WERI-Rb-1 (cell line): Measurements from ENCODE around the gene COL5A3.

Experiments
- DNase-seq: peaks from one replicate; pipeline ENCODE4 v3.0.0-alpha.2; 2020
- H3K27ac ChIP-seq: fragments of 250-450 bp; sonication (Bioruptor Pico); 2 replicates; pipeline ENCODE4 v1.5.1; 2020; ENCODE audit warnings: mild to moderate bottlenecking, moderate library complexity
- H3K27me3 ChIP-seq: fragments of 250-450 bp; sonication (Bioruptor Pico); 2 replicates; pipeline ENCODE4 v1.5.1; 2021; ENCODE audit warnings: mild to moderate bottlenecking, low read depth, moderate library complexity; ENCODE audit not compliant: insufficient read depth, severe bottlenecking
- H3K36me3 ChIP-seq: fragments of 250-450 bp; sonication (Bioruptor Pico); 2 replicates; pipeline ENCODE4 v1.5.1; 2020; ENCODE audit warnings: mild to moderate bottlenecking, moderate library complexity
- H3K4me3 ChIP-seq: 2 replicates; pipeline ENCODE4 v1.5.1; 2011; ENCODE audit warnings: low read depth, mild to moderate bottlenecking, control low read depth, low read length
- H3K9me3 ChIP-seq: fragments of 250-450 bp; sonication (Bioruptor Pico); 2 replicates; pipeline ENCODE4 v1.5.1; 2021; ENCODE audit warnings: mild to moderate bottlenecking, moderate library complexity; ENCODE audit not compliant: severe bottlenecking
- TF ChIP-seq, protein P1 (sequence below): IDR thresholded peaks from 2 replicates; pipeline ENCODE4 v1.5.1; 2011; ENCODE audit warnings: low read depth, mild to moderate bottlenecking, control low read depth, inconsistent platforms, low read length

COL5A3 gene

DNA sequence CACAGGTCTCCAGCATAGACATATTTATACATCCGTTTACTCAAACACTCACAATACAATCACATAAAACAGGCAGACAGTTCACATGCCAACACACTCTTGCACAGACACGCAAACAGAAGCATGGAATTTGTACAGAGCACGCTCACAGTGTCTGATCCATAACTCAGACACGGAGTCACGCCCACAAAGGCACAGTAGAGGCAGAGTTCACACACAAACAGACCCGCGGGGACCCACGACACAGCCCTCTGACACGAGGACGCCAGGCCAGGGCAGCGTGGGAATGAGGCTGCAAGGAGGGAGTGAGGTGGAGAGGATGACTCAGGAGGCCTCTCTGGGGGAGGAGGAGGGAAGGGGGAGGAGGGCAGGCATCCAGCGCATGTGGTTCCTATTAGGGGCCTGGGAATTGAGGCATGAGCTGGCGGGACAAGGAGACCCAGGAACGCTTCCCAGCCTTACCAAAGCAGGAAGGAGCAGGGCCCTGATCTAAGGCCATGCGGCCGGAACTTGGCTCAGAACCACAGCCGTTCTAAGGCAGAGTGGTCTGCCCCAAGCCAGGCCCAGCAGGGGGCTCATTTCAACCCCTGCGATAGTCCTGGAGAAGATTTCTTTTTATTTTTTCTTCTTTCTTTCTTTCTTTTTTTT lies 64.9 kb downstream of the COL5A3 start:
- DNase-seq: no peak
- Histone ChIP-seq H3K4me3 (no peak overlapping the region), H3K27me3 (peaks cover 2% of the 10 kb centered on the region), H3K9me3 (peaks cover 7% of the 10 kb centered on the region), H3K27ac (no peak overlapping the region), H3K36me3 (no peaks in the 10 kb centered on the region)
- TF ChIP-seq, protein P1, sequence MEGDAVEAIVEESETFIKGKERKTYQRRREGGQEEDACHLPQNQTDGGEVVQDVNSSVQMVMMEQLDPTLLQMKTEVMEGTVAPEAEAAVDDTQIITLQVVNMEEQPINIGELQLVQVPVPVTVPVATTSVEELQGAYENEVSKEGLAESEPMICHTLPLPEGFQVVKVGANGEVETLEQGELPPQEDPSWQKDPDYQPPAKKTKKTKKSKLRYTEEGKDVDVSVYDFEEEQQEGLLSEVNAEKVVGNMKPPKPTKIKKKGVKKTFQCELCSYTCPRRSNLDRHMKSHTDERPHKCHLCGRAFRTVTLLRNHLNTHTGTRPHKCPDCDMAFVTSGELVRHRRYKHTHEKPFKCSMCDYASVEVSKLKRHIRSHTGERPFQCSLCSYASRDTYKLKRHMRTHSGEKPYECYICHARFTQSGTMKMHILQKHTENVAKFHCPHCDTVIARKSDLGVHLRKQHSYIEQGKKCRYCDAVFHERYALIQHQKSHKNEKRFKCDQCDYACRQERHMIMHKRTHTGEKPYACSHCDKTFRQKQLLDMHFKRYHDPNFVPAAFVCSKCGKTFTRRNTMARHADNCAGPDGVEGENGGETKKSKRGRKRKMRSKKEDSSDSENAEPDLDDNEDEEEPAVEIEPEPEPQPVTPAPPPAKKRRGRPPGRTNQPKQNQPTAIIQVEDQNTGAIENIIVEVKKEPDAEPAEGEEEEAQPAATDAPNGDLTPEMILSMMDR: no peak

- H3K36me3 ChIP-seq: no peaks in the 10 kb centered on the region
- H3K4me3 ChIP-seq: no peak overlapping the region
- H3K27me3 ChIP-seq: peaks cover 5% of the 10 kb centered on the region
- TF ChIP-seq, protein P1: no peak
- DNase-seq: no peak
- no peak overlapping the region for H3K27ac ChIP-seq
- H3K9me3 ChIP-seq: peaks cover 7% of the 10 kb centered on the region
Observed at GRCh38 chr19:9943744-9944143, 66.6 kb downstream of the COL5A3 start.

DNA sequence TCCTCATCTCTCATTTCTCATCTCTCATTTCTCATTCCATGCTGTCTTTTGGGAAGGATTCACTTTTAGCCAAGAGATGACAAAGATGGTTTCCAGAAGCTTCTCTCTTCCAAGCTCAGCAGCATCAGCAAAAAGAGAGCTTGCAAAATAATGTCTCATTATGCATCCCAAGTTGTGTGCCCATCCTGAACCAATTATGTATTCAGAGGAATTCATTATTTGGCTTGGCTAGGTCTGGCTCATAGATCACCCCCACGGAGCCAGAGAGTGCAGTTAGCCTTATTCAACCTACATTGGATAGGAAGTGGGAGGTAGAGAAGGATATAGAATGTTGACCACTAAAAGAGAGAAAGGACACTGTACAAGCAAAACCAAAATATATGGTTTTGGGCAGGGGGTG lies 68.6 kb downstream of the COL5A3 start:
- no peak for DNase-seq
- no peaks in the 10 kb centered on the region for H3K36me3 ChIP-seq
- no peak overlapping the region for H3K4me3 ChIP-seq
- peaks cover 8% of the 10 kb centered on the region for H3K27me3 ChIP-seq
- peaks cover 7% of the 10 kb centered on the region for H3K9me3 ChIP-seq
- H3K27ac ChIP-seq: no peak overlapping the region
- TF ChIP-seq, protein P1: no peak

DNA sequence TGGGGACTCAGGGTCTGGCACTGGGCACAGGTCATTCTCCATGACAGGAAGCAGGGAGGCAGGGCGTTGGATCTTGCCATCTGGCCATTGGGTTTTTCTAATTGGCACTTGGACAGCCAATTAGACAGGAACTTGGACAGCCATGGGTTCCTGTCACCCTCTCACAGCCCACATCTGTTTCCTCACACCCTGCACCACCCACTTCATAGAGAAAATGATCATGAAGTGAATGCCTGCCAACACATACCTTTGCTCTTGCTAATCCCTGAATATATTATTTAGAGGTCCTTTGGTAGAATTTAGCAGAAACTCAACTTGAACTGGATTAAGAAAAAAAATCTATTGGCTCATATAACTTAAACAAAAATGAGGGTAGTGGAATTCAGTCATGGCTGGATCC lies 69.1 kb downstream of the COL5A3 start:
- peaks cover 7% of the 10 kb centered on the region for H3K9me3 ChIP-seq
- no peak for DNase-seq
- no peak overlapping the region for H3K27ac ChIP-seq
- TF ChIP-seq, protein P1: no peak
- peaks cover 8% of the 10 kb centered on the region for H3K27me3 ChIP-seq
- no peak overlapping the region for H3K4me3 ChIP-seq
- no peaks in the 10 kb centered on the region for H3K36me3 ChIP-seq

- H3K27ac ChIP-seq: no peak overlapping the region
- DNase-seq: no peak
Observed at GRCh38 chr19:9940778-9941177, 69.5 kb downstream of the COL5A3 start.

More at GRCh38 chr19:9940778-9941177, 69.5 kb downstream of the COL5A3 start:
- TF ChIP-seq, protein P1: no peak
- H3K4me3 ChIP-seq: no peak overlapping the region
- H3K27me3 ChIP-seq: peaks cover 8% of the 10 kb centered on the region
- H3K36me3 ChIP-seq: no peaks in the 10 kb centered on the region
- peaks cover 7% of the 10 kb centered on the region for H3K9me3 ChIP-seq
